Measurements from ENCODE around the gene TBX10.

DNA sequence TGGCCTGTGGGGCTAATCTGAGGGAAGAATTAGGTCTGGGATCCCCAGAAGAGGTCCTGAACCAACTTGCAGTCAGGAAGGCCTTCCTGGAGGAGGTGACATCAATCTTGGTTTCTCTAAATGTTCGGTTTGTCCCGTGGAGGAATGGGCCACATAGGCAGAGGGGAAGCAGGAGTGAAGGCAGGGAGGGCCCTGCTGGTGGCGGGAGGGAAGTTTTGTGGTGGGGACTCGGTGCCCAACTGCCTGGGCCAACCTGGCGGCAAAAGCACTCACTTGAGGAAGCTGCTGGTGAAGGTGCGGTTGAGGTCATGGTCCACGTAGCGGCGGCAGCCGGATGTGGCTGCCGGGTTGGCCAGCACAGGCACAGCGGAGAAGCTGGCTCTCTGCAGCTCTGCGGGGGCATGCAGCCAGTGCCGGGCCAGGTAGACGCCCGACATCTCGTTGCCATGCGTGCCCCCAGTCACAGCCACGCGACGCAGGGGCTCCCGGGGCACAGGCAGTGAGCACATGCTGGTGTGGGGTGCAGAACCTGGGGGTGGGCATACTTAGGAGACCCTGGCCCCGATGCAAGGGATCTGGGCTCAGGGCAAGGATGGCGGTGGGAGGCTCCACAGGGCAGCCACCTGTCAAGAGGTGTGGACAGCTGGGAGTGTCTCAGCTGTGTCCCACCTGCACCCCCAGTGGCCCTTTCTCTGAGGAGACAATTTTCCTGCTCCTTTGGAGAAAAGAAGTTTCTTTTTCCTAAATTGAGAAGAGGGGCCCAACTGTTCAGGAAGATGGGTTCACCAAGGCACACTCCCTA is 7.2 kb upstream of the TBX10 start:
- no peak for TF ChIP-seq POLR2A (IDR thresholded peaks at IDR 0.05)
- TF ChIP-seq CTCF (IDR thresholded peaks at IDR 0.05): no peak
- TF ChIP-seq POLR2AphosphoS5 (IDR thresholded peaks at IDR 0.05): no peak

All from gastroesophageal sphincter (tissue), 3 donors.